Measurements from ENCODE around the gene PHACTR4. TPM values are rescaled to one million over a fixed set of nuclear protein-coding genes. Genes with fewer than 3 reads are reported as not detected.

PHACTR4 gene
- total and polyA plus RNA-seq, 2 of the 8 experiments (the other 6 are each of a cell fraction or from before 2014, with no cell fraction given), result 23.7 to 57.8 TPM

GRCh38 chr1:28339551-28339950 is 30.0 kb upstream of the PHACTR4 start (continued):
- no peak for TF ChIP-seq ZNF274 (IDR thresholded peaks at IDR 0.05; ENCODE audit: borderline replicate concordance, extremely low read depth, low read length)
- TF ChIP-seq CREB1 (IDR thresholded peaks at IDR 0.05), result no peak
- TF ChIP-seq RFX5 (IDR thresholded peaks at IDR 0.05; ENCODE audit: borderline replicate concordance, low read depth, low read length), result no peak
- no peak for TF ChIP-seq CHD1 (IDR thresholded peaks at IDR 0.05; ENCODE audit: low read depth, low read length)
- TF ChIP-seq CEBPB (IDR thresholded peaks at IDR 0.05; ENCODE audit: low read depth, low read length), result no peak
- no peak for TF ChIP-seq EP300 (IDR thresholded peaks at IDR 0.05; ENCODE audit: borderline replicate concordance in 1 of 2, low read depth in 2 of 2, low read length in 2 of 2)

Data from H1 (cell line).